Measurements from ENCODE around the gene TTC39C.

Gene TTC39C

DNA sequence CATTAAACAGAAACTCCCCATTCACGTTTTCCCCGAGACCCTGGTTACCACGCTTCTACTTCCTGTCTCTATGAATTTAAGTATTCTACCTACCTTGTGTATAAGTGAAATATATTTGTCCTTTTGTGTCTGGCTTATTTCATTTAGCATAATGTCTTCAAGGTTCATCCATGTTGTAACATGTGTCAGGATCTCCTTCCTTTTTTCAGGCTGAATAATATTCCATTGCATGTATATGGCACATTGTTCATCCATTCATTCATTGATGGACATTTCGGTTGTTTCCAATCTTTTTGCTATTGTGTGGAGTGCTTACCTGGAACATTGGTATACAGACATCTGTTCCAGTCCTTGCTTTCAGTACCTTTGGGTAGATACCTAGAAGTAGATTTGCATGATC lies 106.1 kb downstream of the TTC39C start:
- ChIA-PET POLR2A (no interaction called here), CTCF (interaction anchor here (0.7 to 1.8 kb wide), 6 partner anchors 9 to 499 kb away, joined by 3 to 9 read pairs (median 4); no protein-coding TSS in a partner anchor)
- no peak overlapping the region for H3K4me3 ChIP-seq (ENCODE audit: low read depth, low read length)
- no peak for DNase-seq (ENCODE audit: low read depth, low spot score)
- TF ChIP-seq, protein P1, sequence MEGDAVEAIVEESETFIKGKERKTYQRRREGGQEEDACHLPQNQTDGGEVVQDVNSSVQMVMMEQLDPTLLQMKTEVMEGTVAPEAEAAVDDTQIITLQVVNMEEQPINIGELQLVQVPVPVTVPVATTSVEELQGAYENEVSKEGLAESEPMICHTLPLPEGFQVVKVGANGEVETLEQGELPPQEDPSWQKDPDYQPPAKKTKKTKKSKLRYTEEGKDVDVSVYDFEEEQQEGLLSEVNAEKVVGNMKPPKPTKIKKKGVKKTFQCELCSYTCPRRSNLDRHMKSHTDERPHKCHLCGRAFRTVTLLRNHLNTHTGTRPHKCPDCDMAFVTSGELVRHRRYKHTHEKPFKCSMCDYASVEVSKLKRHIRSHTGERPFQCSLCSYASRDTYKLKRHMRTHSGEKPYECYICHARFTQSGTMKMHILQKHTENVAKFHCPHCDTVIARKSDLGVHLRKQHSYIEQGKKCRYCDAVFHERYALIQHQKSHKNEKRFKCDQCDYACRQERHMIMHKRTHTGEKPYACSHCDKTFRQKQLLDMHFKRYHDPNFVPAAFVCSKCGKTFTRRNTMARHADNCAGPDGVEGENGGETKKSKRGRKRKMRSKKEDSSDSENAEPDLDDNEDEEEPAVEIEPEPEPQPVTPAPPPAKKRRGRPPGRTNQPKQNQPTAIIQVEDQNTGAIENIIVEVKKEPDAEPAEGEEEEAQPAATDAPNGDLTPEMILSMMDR (IDR thresholded peaks at IDR 0.05; ENCODE audit: insufficient read depth, low read length, missing control alignments) = no peak

GRCh38 chr18:24121625-24122024 lies 107.1 kb downstream of the TTC39C start:
- TF ChIP-seq, protein P1 (IDR thresholded peaks at IDR 0.05; ENCODE audit: insufficient read depth, low read length, missing control alignments) = no peak
- ChIA-PET CTCF (interaction anchor here (1.8 kb wide), 1 partner anchor 10 kb away, joined by 9 read pairs; no protein-coding TSS in a partner anchor), POLR2A (no interaction called here)
- H3K4me3 ChIP-seq (ENCODE audit: low read depth, low read length) = no peak overlapping the region
- DNase-seq (ENCODE audit: low read depth, low spot score) = no peak

GRCh38 chr18:24126155-24126961 lies 111.8 kb downstream of the TTC39C start:
- POLR2A ChIA-PET = interaction anchor here (1.0 to 1.2 kb wide), 2 partner anchors 12 kb away, joined by 3 to 4 read pairs; partner anchors contain the start of gene CABYR
- no peak for DNase-seq (ENCODE audit: low read depth, low spot score)
- TF ChIP-seq, protein P1 (IDR thresholded peaks at IDR 0.05; ENCODE audit: insufficient read depth, low read length, missing control alignments) = no peak
- no peak overlapping the region for H3K4me3 ChIP-seq (ENCODE audit: low read depth, low read length)
- CTCF ChIA-PET = interaction anchor here (1.0 to 2.1 kb wide), 2 partner anchors 8 to 12 kb away, joined by 3 to 9 read pairs; no protein-coding TSS in a partner anchor

DNA sequence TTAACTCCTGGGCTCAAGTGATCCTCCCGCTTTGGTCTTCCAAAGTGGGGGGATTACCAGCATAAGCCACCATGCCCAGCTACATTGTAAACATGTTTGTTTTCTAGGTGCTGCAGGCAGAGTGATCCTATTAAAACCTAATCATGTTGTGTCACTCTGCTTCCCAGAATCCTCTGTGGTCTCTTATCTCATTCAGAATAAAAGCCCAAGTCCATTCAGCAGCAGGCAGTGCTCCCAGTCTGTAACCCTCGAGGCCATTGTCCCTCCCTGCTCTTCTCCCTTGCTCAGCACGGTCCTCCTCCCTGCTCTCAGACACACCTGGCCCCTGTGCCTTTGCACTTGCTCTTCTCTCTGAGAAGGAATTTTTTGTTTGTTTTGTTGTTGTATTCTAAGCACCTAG lies 113.2 kb downstream of the TTC39C start:
- no peak overlapping the region for H3K4me3 ChIP-seq (ENCODE audit: low read depth, low read length)
- CTCF ChIA-PET = interaction anchor here (0.8 to 1.0 kb wide), 3 partner anchors 10 to 26 kb away, joined by 3 read pairs; partner anchors contain the start of gene CABYR
- TF ChIP-seq, protein P1 (IDR thresholded peaks at IDR 0.05; ENCODE audit: insufficient read depth, low read length, missing control alignments) = no peak
- POLR2A ChIA-PET = interaction anchor here (1.6 kb wide), 1 partner anchor 11 kb away, joined by 5 read pairs; the partner anchor contains the start of gene CABYR
- no peak for DNase-seq (ENCODE audit: low read depth, low spot score)

- POLR2A ChIA-PET = interaction anchor here (1.6 kb wide), 1 partner anchor 10 kb away, joined by 5 read pairs; the partner anchor contains the start of gene CABYR
- CTCF ChIA-PET = interaction anchor here (0.9 kb wide), 1 partner anchor 10 kb away, joined by 3 read pairs; the partner anchor contains the start of gene CABYR
- no peak overlapping the region for H3K4me3 ChIP-seq (ENCODE audit: low read depth, low read length)
- no peak for DNase-seq (ENCODE audit: low read depth, low spot score)
- TF ChIP-seq, protein P1 (IDR thresholded peaks at IDR 0.05; ENCODE audit: insufficient read depth, low read length, missing control alignments) = no peak
Measured at GRCh38 chr18:24128700-24129099, 114.1 kb downstream of the TTC39C start.

DNA sequence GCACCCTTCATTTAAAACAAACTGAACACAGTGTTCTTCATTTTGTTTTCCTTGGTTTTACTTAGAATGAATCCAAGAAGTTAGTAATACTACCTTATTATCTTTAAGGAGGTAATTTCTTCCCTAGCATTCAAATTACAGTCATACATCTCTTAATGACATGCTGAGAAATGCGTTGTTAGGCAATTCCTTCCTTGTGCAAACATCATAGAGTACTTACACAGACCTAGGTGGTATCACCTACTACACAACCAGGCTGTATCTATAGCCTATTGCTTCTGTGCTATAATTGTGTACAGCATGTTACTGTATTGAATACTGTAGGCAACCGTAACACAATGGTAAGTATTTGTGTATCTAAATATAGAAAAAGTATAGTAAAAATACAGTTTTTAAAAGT lies 115.9 kb downstream of the TTC39C start:
- CTCF ChIA-PET = interaction anchor here (1.5 kb wide), 1 partner anchor 11 kb away, joined by 6 read pairs; no protein-coding TSS in a partner anchor

More for the DNA sequence above, 115.9 kb downstream of the TTC39C start:
- no peak overlapping the region for H3K4me3 ChIP-seq (ENCODE audit: low read depth, low read length)
- DNase-seq (ENCODE audit: low read depth, low spot score) = no peak
- POLR2A ChIA-PET = no interaction called here
- TF ChIP-seq, protein P1 (IDR thresholded peaks at IDR 0.05; ENCODE audit: insufficient read depth, low read length, missing control alignments) = no peak

Data from AG04449 (cell line).